ENCODE data around the gene LRRC4C.

- no peak for TF ChIP-seq CTCF (IDR thresholded peaks at IDR 0.05)
- no peak for TF ChIP-seq EZH2phosphoT487 (IDR thresholded peaks at IDR 0.05)
- no peak for TF ChIP-seq EZH2 (IDR thresholded peaks at IDR 0.05)
Observed at GRCh38 chr11:40867991-40868632, 591.3 kb downstream of the LRRC4C start.
